HEK293 (cell line): ENCODE results near the gene TRAF6.
A peak's percentile ranks its signal among the peaks of the same experiment; 100 is the strongest.

Source experiments
- HOXA7 ChIP-seq: sonication (generic); formaldehyde crosslinking; IDR thresholded peaks from 2 replicates; pipeline ENCODE4 v1.8.1; 2022; ENCODE audit warnings: missing genetic modification reagents, borderline replicate concordance
- HOXC10 ChIP-seq: sonication (generic); formaldehyde crosslinking; IDR thresholded peaks from 2 replicates; pipeline ENCODE4 v1.8.1; 2023; ENCODE audit warnings: mild to moderate bottlenecking, missing genetic modification reagents
- HOXD13 ChIP-seq: sonication (generic); formaldehyde crosslinking; IDR thresholded peaks from 2 replicates; pipeline ENCODE4 v1.8.0; 2022; ENCODE audit warnings: missing genetic modification reagents, borderline replicate concordance
- INSM2 ChIP-seq: fragments of 450-650 bp; formaldehyde crosslinking; IDR thresholded peaks from 2 replicates; pipeline ENCODE4 v1.5.1; 2016; ENCODE audit warnings: missing biosample characterization, missing genetic modification characterization
- KLF1 ChIP-seq: fragments of 450-650 bp; formaldehyde crosslinking; IDR thresholded peaks from 2 replicates; pipeline ENCODE4 v1.5.1; 2016; ENCODE audit warnings: missing biosample characterization, missing genetic modification characterization
- KLF9 ChIP-seq: fragments of 450-650 bp; formaldehyde crosslinking; IDR thresholded peaks from 2 replicates; pipeline ENCODE4 v1.5.1; 2016; ENCODE audit warnings: missing biosample characterization, missing genetic modification characterization, low read depth
- SALL2 ChIP-seq: fragments of 450-650 bp; formaldehyde crosslinking; IDR thresholded peaks from 2 replicates; pipeline ENCODE4 v1.5.0; 2017; ENCODE audit warnings: missing biosample characterization, mild to moderate bottlenecking, missing genetic modification characterization, borderline replicate concordance
- SP7 ChIP-seq: fragments of 450-650 bp; formaldehyde crosslinking; IDR thresholded peaks from 2 replicates; pipeline ENCODE4 v1.5.1; 2016; ENCODE audit warnings: missing biosample characterization, missing genetic modification characterization
- TRIM28 ChIP-seq: IDR thresholded peaks from 2 replicates; pipeline ENCODE4 v1.6.1; 2011; ENCODE audit warnings: low read length, control low read depth, borderline replicate concordance
- ZBTB11 ChIP-seq: fragments of 450-650 bp; formaldehyde crosslinking; conservative IDR thresholded peaks from 2 replicates; pipeline ENCODE4 v1.5.1; 2016; ENCODE audit warnings: low read depth, missing biosample characterization, missing genetic modification characterization
- ZBTB48 ChIP-seq: fragments of 450-650 bp; formaldehyde crosslinking; IDR thresholded peaks from 2 replicates; pipeline ENCODE4 v1.5.1; 2016; ENCODE audit warnings: missing biosample characterization, missing genetic modification characterization
- ZFP3 ChIP-seq: fragments of 450-650 bp; formaldehyde crosslinking; IDR thresholded peaks from 2 replicates; pipeline ENCODE4 v1.5.1; 2016; ENCODE audit warnings: low read depth, missing biosample characterization, missing genetic modification characterization
- ZNF16 ChIP-seq: fragments of 450-650 bp; formaldehyde crosslinking; IDR thresholded peaks from 2 replicates; pipeline ENCODE4 v1.5.1; 2016; ENCODE audit warnings: low read depth, missing biosample characterization, missing genetic modification characterization
- ZNF174 ChIP-seq: fragments of 450-650 bp; formaldehyde crosslinking; IDR thresholded peaks from 2 replicates; pipeline ENCODE4 v1.5.0; 2017; ENCODE audit warnings: missing biosample characterization, mild to moderate bottlenecking, missing genetic modification characterization
- ZNF184 ChIP-seq: fragments of 450-650 bp; IDR thresholded peaks from 2 replicates; pipeline ENCODE4 v1.5.1; 2018; ENCODE audit warnings: missing biosample characterization, mild to moderate bottlenecking, missing genetic modification characterization
- ZNF214 ChIP-seq: fragments of 450-650 bp; formaldehyde crosslinking; IDR thresholded peaks from 2 replicates; pipeline ENCODE4 v1.5.1; 2017; ENCODE audit warnings: missing biosample characterization, mild to moderate bottlenecking, missing genetic modification characterization, borderline replicate concordance
- ZNF23 ChIP-seq: fragments of 450-650 bp; formaldehyde crosslinking; IDR thresholded peaks from 2 replicates; pipeline ENCODE4 v1.5.1; 2016; ENCODE audit warnings: missing biosample characterization, missing genetic modification characterization, borderline replicate concordance
- ZNF266 ChIP-seq: fragments of 450-650 bp; formaldehyde crosslinking; IDR thresholded peaks from 2 replicates; pipeline ENCODE4 v1.5.1; 2016; ENCODE audit warnings: missing biosample characterization, missing genetic modification characterization, low read depth
- ZNF324 ChIP-seq: fragments of 450-650 bp; formaldehyde crosslinking; IDR thresholded peaks from 2 replicates; pipeline ENCODE4 v1.5.1; 2016; ENCODE audit warnings: missing biosample characterization, missing genetic modification characterization
- ZNF335 ChIP-seq: fragments of 450-650 bp; formaldehyde crosslinking; conservative IDR thresholded peaks from 2 replicates; pipeline ENCODE4 v1.5.1; 2016; ENCODE audit warnings: missing biosample characterization, missing genetic modification characterization
- ZNF362 ChIP-seq: fragments of 450-650 bp; formaldehyde crosslinking; IDR thresholded peaks from 2 replicates; pipeline ENCODE4 v1.5.1; 2016; ENCODE audit warnings: missing biosample characterization, missing genetic modification characterization
- ZNF521 ChIP-seq: fragments of 450-650 bp; formaldehyde crosslinking; IDR thresholded peaks from 2 replicates; pipeline ENCODE4 v1.5.1; 2017; ENCODE audit warnings: missing biosample characterization, mild to moderate bottlenecking, missing genetic modification characterization
- ZNF530 ChIP-seq: fragments of 450-650 bp; formaldehyde crosslinking; IDR thresholded peaks from 2 replicates; pipeline ENCODE4 v1.5.1; 2016; ENCODE audit warnings: low read depth, missing biosample characterization, missing genetic modification characterization
- ZNF548 ChIP-seq: fragments of 450-650 bp; formaldehyde crosslinking; IDR thresholded peaks from 2 replicates; pipeline ENCODE4 v1.5.1; 2016; ENCODE audit warnings: missing biosample characterization, missing genetic modification characterization
- ZNF600 ChIP-seq: fragments of 450-650 bp; formaldehyde crosslinking; IDR thresholded peaks from 2 replicates; pipeline ENCODE4 v1.5.1; 2016; ENCODE audit warnings: missing biosample characterization, missing genetic modification characterization
- ZNF645 ChIP-seq: fragments of 450-650 bp; formaldehyde crosslinking; IDR thresholded peaks from 2 replicates; pipeline ENCODE4; 2016; ENCODE audit warnings: missing biosample characterization, missing genetic modification characterization
- ZNF707 ChIP-seq: fragments of 450-650 bp; formaldehyde crosslinking; IDR thresholded peaks from 2 replicates; pipeline ENCODE4 v1.5.1; 2016; ENCODE audit warnings: missing biosample characterization, missing genetic modification characterization
- ZNF776 ChIP-seq: fragments of 450-650 bp; formaldehyde crosslinking; IDR thresholded peaks from 2 replicates; pipeline ENCODE4 v1.5.0; 2017; ENCODE audit warnings: missing biosample characterization, missing genetic modification characterization, borderline replicate concordance
- ZSCAN18 ChIP-seq: fragments of 450-650 bp; formaldehyde crosslinking; IDR thresholded peaks from 2 replicates; pipeline ENCODE4 v1.5.1; 2016; ENCODE audit warnings: missing biosample characterization, missing genetic modification characterization
- ZSCAN4 ChIP-seq: fragments of 450-650 bp; formaldehyde crosslinking; IDR thresholded peaks from 2 replicates; pipeline ENCODE4 v1.5.1; 2017; ENCODE audit warnings: missing biosample characterization, missing genetic modification characterization

TRAF6 gene

GRCh38 chr11:36509694-36510593 is at the start of gene TRAF6 (continued):
- TF ChIP-seq ZBTB11 (tag by site-specific recombination) (peak; percentile 79), ZNF776 (tag by site-specific recombination) (no peak), SP7 (tag by site-specific recombination) (peak; percentile 88), ZNF600 (tag by site-specific recombination) (0 out of 2 replicates have a peak, but pooled peaks have one; percentile 58), ZBTB48 (peak; percentile 77), ZNF16 (tag by site-specific recombination) (no peak), HOXA7 (no peak), ZFP3 (tag by site-specific recombination) (no peak), HOXC10 (CRISPR knock-in tag) (0 out of 2 replicates have a peak, but pooled peaks have one; percentile 79), KLF9 (tag by site-specific recombination) (peak; percentile 82), KLF1 (tag by site-specific recombination) (peak; percentile 20; the same call in 1 of the 2 replicates), ZNF266 (tag by site-specific recombination) (no peak), ZNF645 (tag by site-specific recombination) (no peak), ZNF707 (tag by site-specific recombination) (no peak), HOXD13 (CRISPR knock-in tag) (no peak), ZNF335 (tag by site-specific recombination) (peak; percentile 87), ZNF530 (tag by site-specific recombination) (no peak), SALL2 (tag by site-specific recombination) (no peak), ZSCAN18 (tag by site-specific recombination) (no peak), ZNF521 (tag by site-specific recombination) (no peak), ZNF548 (tag by site-specific recombination) (no peak), ZNF23 (tag by site-specific recombination) (no peak), TRIM28 (peak; percentile 24; the same call in 1 of the 2 replicates), ZNF214 (no peak), ZNF184 (tag by site-specific recombination) (no peak), ZNF324 (tag by site-specific recombination) (peak; percentile 81; the same call in 1 of the 2 replicates), ZNF362 (tag by site-specific recombination) (no peak), ZNF174 (peak; percentile 37; the same call in 1 of the 2 replicates), ZSCAN4 (tag by site-specific recombination) (0 out of 2 replicates have a peak, but pooled peaks have one; percentile 28), INSM2 (tag by site-specific recombination) (peak; percentile 38; the same call in 1 of the 2 replicates)
